MM.1S (cell line): ENCODE data around the gene PUS10.

ENCODE experiments used
- EZH2 ChIP-seq: fragments of 300-600 bp; sonication (generic); optimal IDR thresholded peaks from 2 replicates; pipeline ENCODE3; 2017; ENCODE audit warnings: low read depth, mild to moderate bottlenecking, antibody characterized with exemption, low read length, mixed read lengths
- EZH2phosphoT487 ChIP-seq: fragments of 300-600 bp; sonication (generic); IDR thresholded peaks from 2 replicates; pipeline ENCODE4 v1.6.1; 2018; ENCODE audit warnings: antibody characterized with exemption, low read length
- TF ChIP-seq, protein P1 (sequence below): fragments of 300-600 bp; sonication (generic); IDR thresholded peaks from 2 replicates; pipeline ENCODE4 v1.5.1; 2016; ENCODE audit warnings: antibody characterized with exemption, low read length, mixed read lengths

DNA sequence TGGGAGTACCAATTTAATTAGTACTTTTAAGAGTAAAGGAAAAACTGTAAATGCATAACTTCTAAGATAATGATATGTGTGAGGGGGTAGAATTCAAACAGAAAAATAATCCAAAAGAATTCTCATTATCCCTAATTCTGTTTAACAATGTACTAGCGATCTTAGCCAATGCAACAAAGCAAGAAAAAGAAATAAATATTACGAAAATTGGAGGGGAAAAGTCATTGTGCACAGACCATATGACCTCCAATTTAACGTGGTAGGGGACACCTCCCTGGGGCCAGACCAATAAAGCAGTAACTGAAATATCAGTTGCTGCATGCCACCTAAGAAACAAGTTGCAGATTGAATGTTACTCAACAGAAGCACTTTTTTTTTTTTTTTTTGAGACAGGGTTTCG lies 26.4 kb downstream of the PUS10 start:
- TF ChIP-seq, protein P1, sequence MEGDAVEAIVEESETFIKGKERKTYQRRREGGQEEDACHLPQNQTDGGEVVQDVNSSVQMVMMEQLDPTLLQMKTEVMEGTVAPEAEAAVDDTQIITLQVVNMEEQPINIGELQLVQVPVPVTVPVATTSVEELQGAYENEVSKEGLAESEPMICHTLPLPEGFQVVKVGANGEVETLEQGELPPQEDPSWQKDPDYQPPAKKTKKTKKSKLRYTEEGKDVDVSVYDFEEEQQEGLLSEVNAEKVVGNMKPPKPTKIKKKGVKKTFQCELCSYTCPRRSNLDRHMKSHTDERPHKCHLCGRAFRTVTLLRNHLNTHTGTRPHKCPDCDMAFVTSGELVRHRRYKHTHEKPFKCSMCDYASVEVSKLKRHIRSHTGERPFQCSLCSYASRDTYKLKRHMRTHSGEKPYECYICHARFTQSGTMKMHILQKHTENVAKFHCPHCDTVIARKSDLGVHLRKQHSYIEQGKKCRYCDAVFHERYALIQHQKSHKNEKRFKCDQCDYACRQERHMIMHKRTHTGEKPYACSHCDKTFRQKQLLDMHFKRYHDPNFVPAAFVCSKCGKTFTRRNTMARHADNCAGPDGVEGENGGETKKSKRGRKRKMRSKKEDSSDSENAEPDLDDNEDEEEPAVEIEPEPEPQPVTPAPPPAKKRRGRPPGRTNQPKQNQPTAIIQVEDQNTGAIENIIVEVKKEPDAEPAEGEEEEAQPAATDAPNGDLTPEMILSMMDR: no peak
- TF ChIP-seq EZH2phosphoT487: no peak
- no peak for TF ChIP-seq EZH2
